ENCODE results near the gene SOCS7.

GRCh38 chr17:38355251-38355650 lies 3.6 kb downstream of the SOCS7 start:
- no peak for TF ChIP-seq CTCF (IDR thresholded peaks at IDR 0.05; ENCODE audit: low read depth, low read length, poor library complexity, severe bottlenecking)
- TF ChIP-seq EZH2phosphoT487 (IDR thresholded peaks at IDR 0.05; ENCODE audit: borderline replicate concordance, low read length), result no peak
